Muscle of leg (tissue), 11 donors: ENCODE measurements around the gene RRAD. TPM values are rescaled to one million over a fixed set of nuclear protein-coding genes. Genes with fewer than 3 reads are reported as not detected.
A peak's percentile ranks its signal among the peaks of the same experiment; 100 is the strongest.
"Not testable (repeated sequence)": the region's sequence is repeated elsewhere in the genome, so short reads cannot be mapped to it uniquely, and the experiment has no call there.

Experiments used
- DNase-seq: peaks from one replicate; pipeline ENCODE4 v3.0.0; 2013
- H3K27ac ChIP-seq: one replicate; pipeline ENCODE4 v1.5.1; 2013; ENCODE audit warnings: mild to moderate bottlenecking, low read length, control low read depth
- H3K27me3 ChIP-seq: one replicate; pipeline ENCODE4 v1.6.1; 2013; ENCODE audit warnings: low read length; ENCODE audit not compliant: control insufficient read depth, insufficient read depth
- H3K36me3 ChIP-seq: one replicate; pipeline ENCODE4 v1.6.1; 2013; ENCODE audit warnings: low read length; ENCODE audit not compliant: control insufficient read depth, insufficient read depth
- H3K4me1 ChIP-seq: one replicate; pipeline ENCODE4 v1.6.1; 2013; ENCODE audit warnings: low read length; ENCODE audit not compliant: control insufficient read depth, insufficient read depth
- H3K4me3 ChIP-seq: one replicate; pipeline ENCODE4 v1.5.1; 2013; ENCODE audit warnings: low read length, control low read depth
- H3K9me3 ChIP-seq: replicated peaks from 2 replicates; pipeline ENCODE4 v1.6.1; 2013; ENCODE audit warnings: low read depth, low read length; ENCODE audit not compliant: control insufficient read depth
- WGBS: methylation state at CpG from one replicate; pipeline ENCODE4 v1.1.5; 2013; ENCODE audit warnings: missing lambda C conversion rate; ENCODE audit not compliant: insufficient coverage; 5-methylcytosine and 5-hydroxymethylcytosine counted together
- polyA plus RNA-seq, 8 donors: library from polyadenylated mRNA; unstranded; fragments of 120-200 nt; gene quantifications; one replicate each; pipeline versions ENCODE4 v1.2.1 to v1.2.3, GENCODE V29; 2013; ENCODE audit warnings: inconsistent platforms in 1 of 8, low replicate concordance in 1 of 8; ENCODE audit not compliant: insufficient read length in 8 of 8, insufficient read depth in 1 of 8
- total RNA-seq: library from RNA; stranded (reverse); fragments of 120-200 nt; gene quantifications from one replicate; pipeline ENCODE4 v1.2.4, GENCODE V29; 2013

The RRAD gene
- total and polyA plus RNA-seq, 9 donors: 6.0 to 10.7 (median 8.3) TPM

- Histone ChIP-seq H3K27ac (peak within 1 kb of the TSS; percentile 86), H3K4me3 (peak within 1 kb of the TSS; percentile 96), H3K9me3 (no peaks in the 10 kb centered on the region), H3K27me3 (no peaks in the 10 kb centered on the region), H3K36me3 (peaks cover 49% of the 10 kb centered on the region), H3K4me1 (peaks cover 29% of the 10 kb centered on the region)
- no peak for DNase-seq
- WGBS: 23% methylated on average over 30 of the region's 44 CpGs
These were observed 10.1 kb upstream of the RRAD start, which contains the start of gene CES2 for GRCh38 chr16:66935314-66936011. CES2 (plus strand) TSS chr16:66935516; CDS start chr16:66935636, 120 bp downstream.

GRCh38 chr16:66934839-66935313 is 9.5 kb upstream of the RRAD start:
- peaks cover 29% of the 10 kb centered on the region for H3K4me1 ChIP-seq
- H3K36me3 ChIP-seq: peaks cover 43% of the 10 kb centered on the region
- H3K9me3 ChIP-seq, H3K27me3 ChIP-seq, DNase-seq: not testable (repeated sequence)
- 0% methylated on average over 4 of the region's 24 CpGs for WGBS
- peak overlapping the region; percentile 96 for H3K4me3 ChIP-seq
- peak overlapping the region; percentile 86 for H3K27ac ChIP-seq

GRCh38 chr16:66934138-66934838 is 9.0 kb upstream of the RRAD start, which contains the start of gene CIAO2B:
CIAO2B (minus strand) TSS chr16:66934402; CDS start chr16:66934364, 38 bp downstream.
- peak within 1 kb of the TSS; percentile 86 for H3K27ac ChIP-seq
- peaks cover 29% of the 10 kb centered on the region for H3K4me1 ChIP-seq
- WGBS: under 1% methylated on average over 62 of the region's 76 CpGs
- DNase-seq: peak; percentile 95
- H3K27me3 ChIP-seq: no peaks in the 10 kb centered on the region
- H3K4me3 ChIP-seq: peak within 1 kb of the TSS; percentile 96
- H3K9me3 ChIP-seq: no peaks in the 10 kb centered on the region
- H3K36me3 ChIP-seq: peaks cover 37% of the 10 kb centered on the region

- no peak for DNase-seq
- no peaks in the 10 kb centered on the region for H3K9me3 ChIP-seq
- peak overlapping the region; percentile 96 for H3K4me3 ChIP-seq
- no peaks in the 10 kb centered on the region for H3K27me3 ChIP-seq
- WGBS: 3% methylated on average over 6 of the region's 12 CpGs
- H3K27ac ChIP-seq: peak overlapping the region; percentile 86
- peaks cover 30% of the 10 kb centered on the region for H3K4me1 ChIP-seq
- H3K36me3 ChIP-seq: peaks cover 32% of the 10 kb centered on the region
These were observed 8.4 kb upstream of the RRAD start for GRCh38 chr16:66933776-66934137.

- H3K27ac ChIP-seq: no peak overlapping the region
- no peak for DNase-seq
- no peak overlapping the region for H3K4me3 ChIP-seq
- H3K9me3 ChIP-seq: no peaks in the 10 kb centered on the region
- peaks cover 3% of the 10 kb centered on the region for H3K27me3 ChIP-seq
- WGBS: 94% methylated on average over 3 of the region's 4 CpGs
- peaks cover 46% of the 10 kb centered on the region for H3K4me1 ChIP-seq
- H3K36me3 ChIP-seq: peaks cover 16% of the 10 kb centered on the region
These were observed 6.7 kb upstream of the RRAD start for GRCh38 chr16:66932076-66932475.

GRCh38 chr16:66931665-66932064 is 6.3 kb upstream of the RRAD start:
- WGBS: 92% methylated on average over 2 of the region's 2 CpGs
- no peak for DNase-seq
- H3K27ac ChIP-seq: no peak overlapping the region

GRCh38 chr16:66930189-66930588 is 4.9 kb upstream of the RRAD start:
- DNase-seq: no peak
- peaks cover 51% of the 10 kb centered on the region for H3K4me1 ChIP-seq
- 70% methylated on average over 2 of the region's 4 CpGs for WGBS
- H3K27me3 ChIP-seq: peaks cover 22% of the 10 kb centered on the region
- H3K36me3 ChIP-seq: peaks cover 16% of the 10 kb centered on the region
- H3K9me3 ChIP-seq: no peaks in the 10 kb centered on the region
- H3K4me3 ChIP-seq: no peak overlapping the region
- no peak overlapping the region for H3K27ac ChIP-seq

More at GRCh38 chr16:66931665-66932064, 6.3 kb upstream of the RRAD start:
- Histone ChIP-seq H3K36me3 (peaks cover 16% of the 10 kb centered on the region), H3K27me3 (peaks cover 7% of the 10 kb centered on the region), H3K9me3 (no peaks in the 10 kb centered on the region), H3K4me1 (peaks cover 49% of the 10 kb centered on the region), H3K4me3 (no peak overlapping the region)

- H3K27ac ChIP-seq: peak overlapping the region; percentile 77
- peaks cover 34% of the 10 kb centered on the region for H3K27me3 ChIP-seq
- no peak for DNase-seq
- H3K36me3 ChIP-seq: peaks cover 16% of the 10 kb centered on the region
- WGBS: 59% methylated on average over 5 of the region's 10 CpGs
- no peaks in the 10 kb centered on the region for H3K9me3 ChIP-seq
- H3K4me1 ChIP-seq: peaks cover 51% of the 10 kb centered on the region
- no peak overlapping the region for H3K4me3 ChIP-seq
These were observed 3.5 kb upstream of the RRAD start for GRCh38 chr16:66928702-66929388.

GRCh38 chr16:66927918-66928649 is 2.7 kb upstream of the RRAD start:
- H3K36me3 ChIP-seq: peaks cover 16% of the 10 kb centered on the region
- H3K27me3 ChIP-seq: peaks cover 42% of the 10 kb centered on the region
- no peaks in the 10 kb centered on the region for H3K9me3 ChIP-seq
- peaks cover 52% of the 10 kb centered on the region for H3K4me1 ChIP-seq
- peak overlapping the region; percentile 81 for H3K27ac ChIP-seq
- H3K4me3 ChIP-seq: no peak overlapping the region
- peak; percentile 66 for DNase-seq
- 85% methylated on average over 7 of the region's 8 CpGs for WGBS
